SK-N-SH treated with all-trans-retinoic acid at 6 μM for 48 hours (cell line): ENCODE measurements around the gene FBXL17.

Experiments used
- BACH2 ChIP-seq: fragments of 250-450 bp; sonication (Bioruptor Pico); IDR thresholded peaks from 2 replicates; pipeline ENCODE4 v1.9.0; 2021; ENCODE audit warnings: mild to moderate bottlenecking, borderline replicate concordance
- CSDC2 ChIP-seq: fragments of 250-450 bp; sonication (Bioruptor Pico); IDR thresholded peaks from 2 replicates; pipeline ENCODE4 v1.5.0; 2020; ENCODE audit warnings: mild to moderate bottlenecking, moderate library complexity
- ESRRG ChIP-seq: fragments of 250-450 bp; sonication (Bioruptor Pico); IDR thresholded peaks from 2 replicates; pipeline ENCODE4 v1.6.1; 2021; ENCODE audit warnings: mild to moderate bottlenecking
- PATZ1 ChIP-seq: fragments of 250-450 bp; sonication (Bioruptor Pico); IDR thresholded peaks from 2 replicates; pipeline ENCODE4 v1.8.0; 2020; ENCODE audit warnings: mild to moderate bottlenecking, moderate library complexity, borderline replicate concordance
- PPARA ChIP-seq: fragments of 250-450 bp; sonication (Bioruptor Pico); IDR thresholded peaks from 2 replicates; pipeline ENCODE4 v1.5.0; 2020; ENCODE audit warnings: mild to moderate bottlenecking, borderline replicate concordance
- SNAI2 ChIP-seq: fragments of 250-450 bp; sonication (Bioruptor Pico); IDR thresholded peaks from 2 replicates; pipeline ENCODE4 v1.5.0; 2020; ENCODE audit warnings: mild to moderate bottlenecking, moderate library complexity
- TOX ChIP-seq: fragments of 250-450 bp; sonication (Bioruptor Pico); IDR thresholded peaks from 2 replicates; pipeline ENCODE4 v1.8.0; 2021; ENCODE audit warnings: mild to moderate bottlenecking, moderate library complexity, borderline replicate concordance
- ZC3H10 ChIP-seq: fragments of 250-450 bp; sonication (Bioruptor Pico); IDR thresholded peaks from 2 replicates; pipeline ENCODE4 v1.5.1; 2021; ENCODE audit warnings: mild to moderate bottlenecking, moderate library complexity
- ZFP3 ChIP-seq: fragments of 250-450 bp; sonication (Bioruptor Pico); IDR thresholded peaks from 2 replicates; pipeline ENCODE4 v1.5.0; 2020; ENCODE audit warnings: mild to moderate bottlenecking, moderate library complexity
- ZFP30 ChIP-seq: fragments of 450-650 bp; formaldehyde crosslinking; IDR thresholded peaks from 2 replicates; pipeline ENCODE4 v1.5.0; 2022; ENCODE audit warnings: mild to moderate bottlenecking, moderate library complexity
- ZNF565 ChIP-seq: fragments of 450-650 bp; formaldehyde crosslinking; conservative IDR thresholded peaks from 2 replicates; pipeline ENCODE4 v1.5.0; 2020; ENCODE audit warnings: low read depth, mild to moderate bottlenecking, moderate library complexity
- ZNF70 ChIP-seq: fragments of 450-650 bp; formaldehyde crosslinking; IDR thresholded peaks from 2 replicates; pipeline ENCODE4 v1.5.0; 2020; ENCODE audit warnings: mild to moderate bottlenecking, moderate library complexity

- TF ChIP-seq PATZ1 (CRISPR knock-in tag) = no peak
- TF ChIP-seq ZNF565 (CRISPR knock-in tag) = no peak
- TF ChIP-seq BACH2 (CRISPR knock-in tag) = no peak
- no peak for TF ChIP-seq ZFP30
- no peak for TF ChIP-seq ZFP3
- no peak for TF ChIP-seq ZC3H10 (CRISPR knock-in tag)
- TF ChIP-seq CSDC2 (CRISPR knock-in tag) = no peak
- TF ChIP-seq SNAI2 (CRISPR knock-in tag) = no peak
- no peak for TF ChIP-seq PPARA
- TF ChIP-seq ZNF70 (CRISPR knock-in tag) = no peak
- TF ChIP-seq ESRRG = no peak
- no peak for TF ChIP-seq TOX (CRISPR knock-in tag)
These were observed 564.5 kb downstream of the FBXL17 start for GRCh38 chr5:107817436-107817835.
